Endothelial cell of umbilical vein (primary cell): Measurements from ENCODE around the gene SEMA6A. TPM values are rescaled to one million over a fixed set of nuclear protein-coding genes. Genes with fewer than 3 reads are reported as not detected.

ENCODE experiments used
- BruUV-seq: library from RNA; stranded (reverse); fragments of 400-500 nt; replicated peaks from 2 replicates; lab custom pipeline; 2021; lab: Mats Ljungman, UMichigan
- CTCF ChIA-PET: fragments of 300-600, 350-600 bp; sonication (Branson Sonifier 250); formaldehyde crosslinking; loops from one replicate; lab custom pipeline; 2021; ENCODE audit warnings: antibody characterized with exemption, inconsistent platforms; lab: Charles Lee
- POLR2A ChIA-PET: fragments of 300-600, 350-600 bp; sonication (Branson Sonifier 250); formaldehyde crosslinking; loops from one replicate; lab custom pipeline; 2021; ENCODE audit warnings: antibody characterized with exemption, inconsistent platforms; lab: Charles Lee
- DNase-seq: peaks from one replicate; pipeline ENCODE4 v3.0.0-alpha.2; 2011; ENCODE audit warnings: low read depth, low spot score
- FAIRE-seq: peaks from 2 replicates; lab custom pipeline; 2011; peaks lifted over from hg19 to GRCh38; lab: Jason Lieb, UNC
- H2AFZ ChIP-seq: 2 replicates; pipeline ENCODE4 v1.6.0; 2012; ENCODE audit warnings: low read depth, low read length, control low read depth, inconsistent platforms
- H3K27ac ChIP-seq: 2 replicates; pipeline ENCODE4 v1.5.1; 2011; ENCODE audit warnings: low read depth, mild to moderate bottlenecking, control low read depth, low read length, moderate library complexity; ENCODE audit not compliant: insufficient read depth
- H3K27me3 ChIP-seq, 2 experiments: 2 replicates each; pipeline versions ENCODE4 v1.6.0 to v1.6.1; 2011; ENCODE audit warnings: low read length in 2 of 2, mixed read lengths in 1 of 2; ENCODE audit not compliant: control insufficient read depth in 2 of 2, insufficient read depth in 2 of 2
- H3K36me3 ChIP-seq, 2 experiments: 2 replicates in 1 of 2; 3 replicates in 1 of 2; pipeline ENCODE4 v1.5.1; 2011; ENCODE audit warnings: low read length in 2 of 2, mild to moderate bottlenecking in 1 of 2, moderate library complexity in 1 of 2; ENCODE audit not compliant: control insufficient read depth in 2 of 2, insufficient read depth in 2 of 2; ENCODE audit errors: extremely low read depth in 1 of 2
- H3K4me1 ChIP-seq: 3 replicates; pipeline ENCODE4 v1.5.1; 2011; ENCODE audit warnings: mild to moderate bottlenecking, low read length; ENCODE audit not compliant: control insufficient read depth, insufficient read depth; ENCODE audit errors: extremely low read depth
- H3K4me2 ChIP-seq: 2 replicates; pipeline ENCODE4 v1.6.1; 2011; ENCODE audit warnings: low read length, control low read depth, mixed read lengths; ENCODE audit not compliant: insufficient read depth
- H3K4me3 ChIP-seq, 3 experiments: fragments of 200-600 bp in 1 of 3; sonication (generic), shearing (Covaris generic) in 1 of 3; replicated peaks in 1 of 3; 2 replicates each; pipeline ENCODE4 v1.5.1; 2011 to 2016; ENCODE audit warnings: control low read depth in 3 of 3, low read length in 3 of 3, mild to moderate bottlenecking in 2 of 3, inconsistent platforms in 1 of 3, low read depth in 1 of 3, moderate library complexity in 1 of 3; ENCODE audit not compliant: insufficient read depth in 1 of 3
- H3K79me2 ChIP-seq: 2 replicates; pipeline ENCODE4 v1.6.0; 2012; ENCODE audit warnings: low read length, inconsistent platforms; ENCODE audit not compliant: control insufficient read depth, insufficient read depth
- H3K9ac ChIP-seq: replicated peaks from 2 replicates; pipeline ENCODE3; 2011; ENCODE audit warnings: low read length, control low read depth; ENCODE audit not compliant: insufficient read depth; ENCODE audit errors: extremely low read depth
- H3K9me1 ChIP-seq: replicated peaks from 3 replicates; pipeline ENCODE4 v1.6.0; 2011; ENCODE audit warnings: mild to moderate bottlenecking, low read length; ENCODE audit not compliant: control insufficient read depth, insufficient read depth; ENCODE audit errors: extremely low read depth
- H3K9me3 ChIP-seq: replicated peaks from 2 replicates; pipeline ENCODE4 v1.5.1; 2012; ENCODE audit warnings: low read length, inconsistent platforms; ENCODE audit not compliant: control insufficient read depth, insufficient read depth
- H4K20me1 ChIP-seq: replicated peaks from 2 replicates; pipeline ENCODE3; 2011; ENCODE audit warnings: mild to moderate bottlenecking, low read length; ENCODE audit not compliant: control insufficient read depth, insufficient read depth; ENCODE audit errors: extremely low read depth
- EZH2 ChIP-seq: IDR thresholded peaks from 2 replicates; pipeline ENCODE4 v1.6.1; 2012; ENCODE audit warnings: borderline replicate concordance, low read depth, mild to moderate bottlenecking, moderate library complexity, low read length, inconsistent platforms; ENCODE audit not compliant: severe bottlenecking
- FOS ChIP-seq: IDR thresholded peaks from 2 replicates; pipeline ENCODE4 v1.6.1; 2011; ENCODE audit warnings: mild to moderate bottlenecking, low read length, moderate library complexity, borderline replicate concordance; ENCODE audit not compliant: insufficient read depth
- GATA2 ChIP-seq: IDR thresholded peaks from 2 replicates; pipeline ENCODE4 v1.7.0; 2011; ENCODE audit warnings: low read depth, mild to moderate bottlenecking, moderate library complexity, mixed read lengths, low read length; ENCODE audit not compliant: insufficient read length, insufficient read depth
- JUN ChIP-seq: IDR thresholded peaks from 2 replicates; pipeline ENCODE4 v1.6.1; 2011; ENCODE audit warnings: borderline replicate concordance, low read depth; ENCODE audit not compliant: insufficient read length, insufficient read depth
- MAX ChIP-seq: IDR thresholded peaks from 2 replicates; pipeline ENCODE4 v1.6.1; 2011; ENCODE audit not compliant: insufficient read depth, insufficient read length
- MYC ChIP-seq: IDR thresholded peaks from one replicate; pipeline ENCODE4 v1.6.1; 2011; ENCODE audit warnings: mild to moderate bottlenecking, low read depth, low read length
- POLR2A ChIP-seq: IDR thresholded peaks from 2 replicates; pipeline ENCODE4 v1.6.1; 2012; ENCODE audit warnings: low read depth, mild to moderate bottlenecking, control low read depth, low read length
- POLR2AphosphoS5 ChIP-seq: IDR thresholded peaks from 2 replicates; pipeline ENCODE4 v1.6.1; 2012; ENCODE audit warnings: low read depth, mild to moderate bottlenecking, control low read depth, low read length, moderate library complexity; ENCODE audit not compliant: insufficient read depth
- dilution Hi-C: fragments of 300-500 bp; cut with MboI; formaldehyde crosslinking; loops from one replicate; pipeline ENCODE4 v1.15.0; 2019; ENCODE audit warnings: low sequenced_read_pairs; ENCODE audit not compliant: extremely low pct_ligation_motif_present
- intact Hi-C: fragments of 100-400 bp; cut with micrococcal nuclease; formaldehyde crosslinking; loops from one replicate; pipeline ENCODE4 v1.10.0; 2022
- polyA plus RNA-seq, 4 experiments: library from polyadenylated mRNA; depleted of rRNA in 3 of 4; stranded (reverse) in 3 of 4; unstranded in 1 of 4; fragments of >200 nt; gene quantifications; 2 replicates each; pipeline versions ENCODE4 v1.2.1 to v1.2.3, GENCODE V29; 2011 to 2012; ENCODE audit warnings: missing spikeins in 1 of 4
- total RNA-seq: library from RNA; stranded (reverse); gene quantifications from 2 replicates; pipeline ENCODE4 v1.2.3, GENCODE V29; 2021
- TF ChIP-seq, protein P1 (sequence below), 2 donors: IDR thresholded peaks; 1 replicate in 1 of 2; 2 replicates in 1 of 2; pipeline ENCODE4 v1.5.1; 2011; ENCODE audit warnings: low read length in 2 of 2, mild to moderate bottlenecking in 2 of 2, moderate library complexity in 2 of 2, control low read depth in 1 of 2, inconsistent platforms in 1 of 2, low read depth in 1 of 2; ENCODE audit not compliant: insufficient read depth in 1 of 2; ENCODE audit errors: extremely low read depth in 1 of 2

Gene SEMA6A
- total and polyA plus RNA-seq, 2 donors (not counting 3 experiments of a cell fraction or from before 2014, with no cell fraction given): 0.43 to 1.5 TPM

GRCh38 chr5:116448450-116448849 lies 126.2 kb downstream of the SEMA6A start:
- BruUV-seq: no TSS peak
- H3K9me1 ChIP-seq: no peaks in the 10 kb centered on the region
- H3K27ac ChIP-seq: no peak overlapping the region
- dilution Hi-C loops: no loop called here
- ChIA-PET POLR2A (no interaction called here), CTCF (interaction anchor here (0.6 kb wide), 1 partner anchor 53 kb away, joined by 4 read pairs; no protein-coding TSS in a partner anchor)
- H3K9me3 ChIP-seq: no peaks in the 10 kb centered on the region
- no peak for TF ChIP-seq FOS
- no peak for TF ChIP-seq MAX
- no peak for TF ChIP-seq POLR2A
- TF ChIP-seq, protein P1, sequence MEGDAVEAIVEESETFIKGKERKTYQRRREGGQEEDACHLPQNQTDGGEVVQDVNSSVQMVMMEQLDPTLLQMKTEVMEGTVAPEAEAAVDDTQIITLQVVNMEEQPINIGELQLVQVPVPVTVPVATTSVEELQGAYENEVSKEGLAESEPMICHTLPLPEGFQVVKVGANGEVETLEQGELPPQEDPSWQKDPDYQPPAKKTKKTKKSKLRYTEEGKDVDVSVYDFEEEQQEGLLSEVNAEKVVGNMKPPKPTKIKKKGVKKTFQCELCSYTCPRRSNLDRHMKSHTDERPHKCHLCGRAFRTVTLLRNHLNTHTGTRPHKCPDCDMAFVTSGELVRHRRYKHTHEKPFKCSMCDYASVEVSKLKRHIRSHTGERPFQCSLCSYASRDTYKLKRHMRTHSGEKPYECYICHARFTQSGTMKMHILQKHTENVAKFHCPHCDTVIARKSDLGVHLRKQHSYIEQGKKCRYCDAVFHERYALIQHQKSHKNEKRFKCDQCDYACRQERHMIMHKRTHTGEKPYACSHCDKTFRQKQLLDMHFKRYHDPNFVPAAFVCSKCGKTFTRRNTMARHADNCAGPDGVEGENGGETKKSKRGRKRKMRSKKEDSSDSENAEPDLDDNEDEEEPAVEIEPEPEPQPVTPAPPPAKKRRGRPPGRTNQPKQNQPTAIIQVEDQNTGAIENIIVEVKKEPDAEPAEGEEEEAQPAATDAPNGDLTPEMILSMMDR (IDR thresholded peaks at IDR 0.05; ENCODE audit: extremely low read depth in 1 of 2, insufficient read depth in 1 of 2, low read depth in 1 of 2, low read length in 2 of 2): no peak
- no peak for TF ChIP-seq MYC
- TF ChIP-seq POLR2AphosphoS5: no peak
- TF ChIP-seq JUN: no peak
- no peak for TF ChIP-seq GATA2
- no peak for TF ChIP-seq EZH2
- H4K20me1 ChIP-seq: no peaks in the 10 kb centered on the region
- no peaks in the 10 kb centered on the region for H3K27me3 ChIP-seq
- intact Hi-C loops: no loop called here
- H3K4me1 ChIP-seq: no peaks in the 10 kb centered on the region
- no peak overlapping the region for H2AFZ ChIP-seq
- DNase-seq (no peak), FAIRE-seq (no peak)
- no peak overlapping the region for H3K4me2 ChIP-seq
- H3K4me3 ChIP-seq: no peak overlapping the region
- no peaks in the 10 kb centered on the region for H3K79me2 ChIP-seq
- H3K36me3 ChIP-seq: no peaks in the 10 kb centered on the region
- no peak overlapping the region for H3K9ac ChIP-seq
